Measurements from ENCODE around the gene STX1A. TPM values are rescaled to one million over a fixed set of nuclear protein-coding genes. Genes with fewer than 3 reads are reported as not detected.
"Not testable (repeated sequence)": the region's sequence is repeated elsewhere in the genome, so short reads cannot be mapped to it uniquely, and the experiment has no call there.

STX1A gene
- total and polyA plus RNA-seq, 12 donors, result 0.88 to 3.4 (median 2.1) TPM

GRCh38 chr7:73717025-73717807 is 2.3 kb downstream of the STX1A start:
- Histone ChIP-seq H3K4me1 (peaks cover 0 to 44% (median 25%) of the 10 kb centered on the region in 9 donors), H3K36me3 (no peaks in the 10 kb centered on the region)

GRCh38 chr7:73716318-73716890 is 3.1 kb downstream of the STX1A start:
- Histone ChIP-seq H3K27me3 (peaks cover 0 to 59% (median 0%) of the 10 kb centered on the region in 7 donors), H3K36me3 (no peaks in the 10 kb centered on the region), H3K9me3 (no peaks in the 10 kb centered on the region), H3K27ac (no peak overlapping the region), H3K4me3 (no peak overlapping the region), H3K4me1 (peaks cover 0 to 43% (median 19%) of the 10 kb centered on the region in 9 donors)
- intact Hi-C loops (cut with DNase I), result no loop called here
- no peak for TF ChIP-seq CTCF (IDR thresholded peaks at IDR 0.05)
- 67 to 74% methylated on average over 4 of the region's 4 CpGs for WGBS, 2 donors
- no peak for DNase-seq
- no peak for ATAC-seq

More at GRCh38 chr7:73717025-73717807, 2.3 kb downstream of the STX1A start:
- DNase-seq, result no peak
- intact Hi-C loops (cut with DNase I), result no loop called here
- Histone ChIP-seq H3K4me3 (no peak overlapping the region), H3K27ac (peak overlapping the region in 1 of 10 donors; percentile 31), H3K9me3 (no peaks in the 10 kb centered on the region), H3K27me3 (peaks cover 0 to 65% (median 0%) of the 10 kb centered on the region in 7 donors)
- no peak for TF ChIP-seq CTCF (IDR thresholded peaks at IDR 0.05)
- WGBS, 2 donors, result 78 to 85% methylated on average over 13 of the region's 13 CpGs
- ATAC-seq, result no peak

- Histone ChIP-seq H3K4me1 (peaks cover 0 to 43% (median 14%) of the 10 kb centered on the region in 9 donors), H3K9me3 (no peaks in the 10 kb centered on the region), H3K27me3 (peaks cover 0 to 55% (median 0%) of the 10 kb centered on the region in 7 donors), H3K27ac (no peak overlapping the region), H3K36me3 (no peaks in the 10 kb centered on the region), H3K4me3 (no peak overlapping the region)
- DNase-seq (no peak), ATAC-seq (peak in 1 of 8 donors; percentile 34)
- no peak for TF ChIP-seq CTCF (IDR thresholded peaks at IDR 0.05)
- intact Hi-C loops (cut with DNase I), result no loop called here
- WGBS, 2 donors, result 72 to 77% methylated on average over 16 of the region's 16 CpGs
Observed at GRCh38 chr7:73715648-73716317, 3.7 kb downstream of the STX1A start.

GRCh38 chr7:73713319-73713718 is 6.2 kb downstream of the STX1A start:
- not testable (repeated sequence) for ATAC-seq, H3K4me3 ChIP-seq, H3K36me3 ChIP-seq, DNase-seq, H3K9me3 ChIP-seq, H3K27ac ChIP-seq
- Histone ChIP-seq H3K4me1 (peaks cover 0 to 29% (median 10%) of the 10 kb centered on the region in 9 donors), H3K27me3 (peaks cover 0 to 36% (median 0%) of the 10 kb centered on the region in 7 donors)
- WGBS, 2 donors, result 95 to 96% methylated on average over 6 of the region's 6 CpGs
- intact Hi-C loops (cut with DNase I), result loop anchor here in 1 of 10 donors (5.0 kb wide), 1 partner anchor 41 kb away; no protein-coding TSS in a partner anchor
